Vagina (tissue), 2 donors: ENCODE measurements around the gene SLC12A7.

ENCODE experiments used
- CTCF ChIP-seq, 3 experiments: fragments of 450-650 bp in 2 of 3; fragments of 200-600 bp in 1 of 3; sonication (generic) in 1 of 3; IDR thresholded peaks; one replicate each; pipeline ENCODE4 v1.5.1; 2017 to 2019; ENCODE audit warnings: antibody characterized with exemption in 3 of 3, mild to moderate bottlenecking in 2 of 3, moderate library complexity in 2 of 3
- POLR2A ChIP-seq, 2 donors: fragments of 450-650 bp; IDR thresholded peaks; one replicate each; pipeline ENCODE4 v1.6.1; 2017; ENCODE audit warnings: antibody characterized with exemption in 2 of 2, mild to moderate bottlenecking in 2 of 2, moderate library complexity in 2 of 2
- POLR2AphosphoS5 ChIP-seq, 2 donors: sonication (generic); formaldehyde crosslinking; IDR thresholded peaks; one replicate each; pipeline ENCODE4 v1.9.0; 2017; ENCODE audit warnings: antibody characterized with exemption in 2 of 2, mild to moderate bottlenecking in 2 of 2, low read depth in 1 of 2; ENCODE audit not compliant: insufficient read depth in 1 of 2

GRCh38 chr5:1133108-1133507 is 21.2 kb upstream of the SLC12A7 start:
- TF ChIP-seq CTCF (IDR thresholded peaks at IDR 0.05) (no peak), POLR2AphosphoS5 (IDR thresholded peaks at IDR 0.05; ENCODE audit: insufficient read depth in 1 of 2, low read depth in 1 of 2) (no peak), POLR2A (IDR thresholded peaks at IDR 0.05) (no peak)
